OCI-LY3 (cell line): ENCODE results near the gene A4GALT.
"Not testable (repeated sequence)": the region's sequence is repeated elsewhere in the genome, so short reads cannot be mapped to it uniquely, and the experiment has no call there.

Experiments used
- H2AFZ ChIP-seq: fragments of 200-600, 300-600 bp; shearing (Covaris generic); 2 replicates; pipeline ENCODE4 v1.6.0; 2014; ENCODE audit warnings: antibody characterized with exemption, low read depth, low read length
- H3K27ac ChIP-seq: fragments of 200-600, 300-600 bp; sonication (generic); 2 replicates; pipeline ENCODE4 v1.5.1; 2014; ENCODE audit warnings: mild to moderate bottlenecking, low read length, moderate library complexity, mixed read lengths
- H3K27me3 ChIP-seq: fragments of 200-600, 300-600 bp; sonication (generic); 2 replicates; pipeline ENCODE4 v1.6.1; 2014; ENCODE audit warnings: low read depth, low read length, mixed read lengths
- H3K36me3 ChIP-seq: fragments of 200-600, 300-600 bp; sonication (generic); replicated peaks from 2 replicates; pipeline ENCODE3; 2014; ENCODE audit warnings: low read depth, low read length, mixed read lengths
- H3K4me1 ChIP-seq: fragments of 300-600, 200-600 bp; sonication (generic); 2 replicates; pipeline ENCODE4 v1.6.1; 2014; ENCODE audit warnings: low read length, mixed read lengths
- H3K4me2 ChIP-seq: fragments of 200-600, 300-600 bp; sonication (generic); 2 replicates; pipeline ENCODE4 v1.6.1; 2014; ENCODE audit warnings: low read length, mixed read lengths
- H3K4me3 ChIP-seq: fragments of 300-600, 200-600 bp; sonication (generic); 2 replicates; pipeline ENCODE4 v1.5.1; 2014; ENCODE audit warnings: antibody characterized with exemption, mild to moderate bottlenecking, low read length, moderate library complexity
- H3K79me2 ChIP-seq: fragments of 300-600, 200-600 bp; shearing (Covaris generic); 2 replicates; pipeline ENCODE4 v1.6.1; 2014; ENCODE audit warnings: mild to moderate bottlenecking, low read length, mixed read lengths
- H3K9ac ChIP-seq: fragments of 300-600, 200-600 bp; shearing (Covaris generic); 2 replicates; pipeline ENCODE4 v1.6.0; 2014; ENCODE audit warnings: mild to moderate bottlenecking, low read length, moderate library complexity
- H3K9me3 ChIP-seq: fragments of 200-600, 300-600 bp; shearing (Covaris generic); 2 replicates; pipeline ENCODE4 v1.6.1; 2014; ENCODE audit warnings: low read length, mixed read lengths; ENCODE audit not compliant: insufficient read depth
- H4K20me1 ChIP-seq: fragments of 200-600, 300-600 bp; sonication (generic); 2 replicates; pipeline ENCODE4 v1.6.1; 2016; ENCODE audit warnings: low read length, mixed read lengths; ENCODE audit not compliant: insufficient read depth
- EZH2phosphoT487 ChIP-seq: fragments of 200-600 bp; shearing (Covaris generic); IDR thresholded peaks from 2 replicates; pipeline ENCODE4 v1.6.1; 2018; ENCODE audit warnings: antibody characterized with exemption, mixed run types, low read depth
- TF ChIP-seq, protein P1 (sequence below): fragments of 200-600, 300-600 bp; sonication (generic); IDR thresholded peaks from 2 replicates; pipeline ENCODE4 v1.5.1; 2014; ENCODE audit warnings: antibody characterized with exemption, low read length, low read depth

A4GALT gene

DNA sequence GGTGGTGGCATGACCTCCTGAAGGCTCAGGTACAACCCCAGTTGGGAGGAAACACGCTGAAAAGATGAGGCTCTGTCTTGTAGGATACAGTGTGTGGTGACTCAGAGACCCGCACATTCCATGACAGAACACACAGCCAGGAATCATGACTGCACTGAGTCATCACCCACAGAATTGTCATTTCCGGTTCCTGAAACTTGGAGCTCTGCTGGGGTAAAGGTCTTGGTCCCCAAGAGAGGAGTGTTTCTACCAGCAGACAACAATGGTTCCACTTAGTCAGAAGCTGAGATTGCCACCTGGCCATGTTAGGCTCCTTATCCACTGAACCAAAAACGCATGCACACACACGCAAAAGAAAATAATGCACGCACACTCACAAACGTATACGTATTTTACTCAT is 40.0 kb downstream of the A4GALT start:
- no peak overlapping the region for H3K27ac ChIP-seq
- no peaks in the 10 kb centered on the region for H3K36me3 ChIP-seq
- peaks cover 16% of the 10 kb centered on the region; the same call in 1 of the 2 replicates for H3K9me3 ChIP-seq
- H2AFZ ChIP-seq = no peak overlapping the region
- TF ChIP-seq, protein P1, sequence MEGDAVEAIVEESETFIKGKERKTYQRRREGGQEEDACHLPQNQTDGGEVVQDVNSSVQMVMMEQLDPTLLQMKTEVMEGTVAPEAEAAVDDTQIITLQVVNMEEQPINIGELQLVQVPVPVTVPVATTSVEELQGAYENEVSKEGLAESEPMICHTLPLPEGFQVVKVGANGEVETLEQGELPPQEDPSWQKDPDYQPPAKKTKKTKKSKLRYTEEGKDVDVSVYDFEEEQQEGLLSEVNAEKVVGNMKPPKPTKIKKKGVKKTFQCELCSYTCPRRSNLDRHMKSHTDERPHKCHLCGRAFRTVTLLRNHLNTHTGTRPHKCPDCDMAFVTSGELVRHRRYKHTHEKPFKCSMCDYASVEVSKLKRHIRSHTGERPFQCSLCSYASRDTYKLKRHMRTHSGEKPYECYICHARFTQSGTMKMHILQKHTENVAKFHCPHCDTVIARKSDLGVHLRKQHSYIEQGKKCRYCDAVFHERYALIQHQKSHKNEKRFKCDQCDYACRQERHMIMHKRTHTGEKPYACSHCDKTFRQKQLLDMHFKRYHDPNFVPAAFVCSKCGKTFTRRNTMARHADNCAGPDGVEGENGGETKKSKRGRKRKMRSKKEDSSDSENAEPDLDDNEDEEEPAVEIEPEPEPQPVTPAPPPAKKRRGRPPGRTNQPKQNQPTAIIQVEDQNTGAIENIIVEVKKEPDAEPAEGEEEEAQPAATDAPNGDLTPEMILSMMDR = no peak
- no peak for TF ChIP-seq EZH2phosphoT487
- no peaks in the 10 kb centered on the region for H3K79me2 ChIP-seq
- H3K4me2 ChIP-seq = no peak overlapping the region
- no peak overlapping the region for H3K4me3 ChIP-seq
- no peaks in the 10 kb centered on the region for H4K20me1 ChIP-seq
- H3K27me3 ChIP-seq = peaks cover 5% of the 10 kb centered on the region
- H3K4me1 ChIP-seq = no peaks in the 10 kb centered on the region
- H3K9ac ChIP-seq = no peak overlapping the region

- peaks cover 5% of the 10 kb centered on the region for H3K27me3 ChIP-seq
- no peak overlapping the region for H3K4me2 ChIP-seq
- TF ChIP-seq, protein P1 = no peak
- no peak for TF ChIP-seq EZH2phosphoT487
- H4K20me1 ChIP-seq = no peaks in the 10 kb centered on the region
- H3K36me3 ChIP-seq = no peaks in the 10 kb centered on the region
- no peaks in the 10 kb centered on the region for H3K79me2 ChIP-seq
- no peaks in the 10 kb centered on the region for H3K4me1 ChIP-seq
- H3K4me3 ChIP-seq = no peak overlapping the region
- no peak overlapping the region for H3K9ac ChIP-seq
- H3K9me3 ChIP-seq = peaks cover 16% of the 10 kb centered on the region; the same call in 1 of the 2 replicates
- no peak overlapping the region for H2AFZ ChIP-seq
- no peak overlapping the region for H3K27ac ChIP-seq
These were observed 41.0 kb downstream of the A4GALT start for GRCh38 chr22:42679691-42680090.

DNA sequence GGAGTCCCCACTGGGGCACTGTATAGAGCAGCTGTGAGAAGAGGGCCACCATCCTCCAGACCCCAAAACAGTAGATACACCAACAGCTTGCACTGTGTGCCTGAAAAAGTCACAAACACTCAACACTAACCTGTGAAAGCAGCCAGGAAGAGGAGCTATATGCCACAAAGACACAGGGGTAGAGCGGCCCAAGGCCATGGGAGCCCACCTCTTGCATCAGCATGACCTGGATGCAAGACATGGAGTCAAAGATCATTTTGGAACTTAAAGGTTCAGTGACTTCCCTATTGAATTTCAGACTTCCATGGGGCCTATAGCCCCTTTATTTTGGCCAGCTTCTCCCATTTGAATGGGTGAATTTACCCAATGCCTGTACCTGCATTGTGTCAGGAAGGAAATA is 41.8 kb downstream of the A4GALT start:
- Histone ChIP-seq H3K4me2 (no peak overlapping the region), H3K4me3 (no peak overlapping the region), H3K79me2 (no peaks in the 10 kb centered on the region), H3K36me3 (no peaks in the 10 kb centered on the region), H3K27ac (no peak overlapping the region), H3K4me1 (no peaks in the 10 kb centered on the region), H3K9me3 (peaks cover 16% of the 10 kb centered on the region; the same call in 1 of the 2 replicates), H4K20me1 (no peaks in the 10 kb centered on the region), H2AFZ (no peak overlapping the region), H3K9ac (no peak overlapping the region), H3K27me3 (peaks cover 5% of the 10 kb centered on the region)
- TF ChIP-seq, protein P1 = no peak
- TF ChIP-seq EZH2phosphoT487 = no peak

GRCh38 chr22:42677936-42678335 is 42.7 kb downstream of the A4GALT start:
- H3K27ac ChIP-seq, H2AFZ ChIP-seq, H3K4me3 ChIP-seq, H4K20me1 ChIP-seq, H3K36me3 ChIP-seq, H3K9ac ChIP-seq, H3K79me2 ChIP-seq, H3K27me3 ChIP-seq, H3K4me1 ChIP-seq, H3K4me2 ChIP-seq: not testable (repeated sequence)
- peaks cover 16% of the 10 kb centered on the region; the same call in 1 of the 2 replicates for H3K9me3 ChIP-seq
